ENCODE data around the gene ITPA. TPM values are rescaled to one million over a fixed set of nuclear protein-coding genes. Genes with fewer than 3 reads are reported as not detected.

ITPA gene
- total and polyA plus RNA-seq, 2 of the 13 experiments (the other 11 are each of a cell fraction or from before 2014, with no cell fraction given) = 60.1 to 103 TPM

DNA sequence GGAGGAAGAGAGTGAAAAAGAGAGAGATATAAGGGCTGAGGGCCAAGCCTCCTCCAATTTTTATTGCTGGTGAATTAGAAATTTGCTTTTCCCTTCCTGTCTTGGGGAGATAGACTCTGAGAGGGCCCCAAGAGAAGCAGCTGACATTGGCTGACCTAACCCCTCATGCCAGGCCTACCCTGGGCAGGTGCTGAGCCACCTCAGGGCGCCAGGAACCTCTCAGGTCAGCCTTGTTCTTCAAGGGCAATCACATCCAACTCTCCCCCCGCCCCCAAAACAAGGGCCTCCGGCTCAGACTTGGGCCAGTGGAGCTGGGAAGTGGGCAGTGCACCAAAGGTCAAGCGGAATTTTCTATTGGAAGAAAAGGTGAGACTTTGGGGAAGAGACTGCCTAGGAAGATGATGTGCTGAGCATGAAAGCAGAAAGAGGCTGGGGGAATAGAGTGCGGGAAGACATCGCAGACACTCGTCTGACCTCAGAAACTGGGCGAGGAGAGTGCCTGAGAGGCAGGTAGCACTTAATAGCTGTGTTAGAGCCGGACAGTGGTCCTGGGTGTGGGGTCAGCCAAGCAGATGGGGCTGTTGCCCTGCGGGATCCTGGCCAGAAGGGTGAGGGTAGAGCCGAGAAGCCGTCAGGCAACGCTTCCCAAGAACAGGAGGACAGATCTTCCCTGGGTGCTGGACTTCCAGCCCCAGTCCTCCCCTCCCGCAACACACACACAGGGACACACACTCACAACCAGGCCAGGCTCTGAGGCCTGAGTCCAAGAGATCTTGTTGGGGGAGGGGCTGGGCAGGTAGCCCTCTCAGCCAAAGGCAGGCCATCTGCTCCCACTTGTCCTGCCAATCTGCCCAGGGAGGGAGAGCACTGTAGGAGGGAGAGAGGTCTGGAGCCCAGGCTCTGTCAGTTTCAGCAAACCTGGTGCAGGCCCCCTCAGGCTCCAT lies 45.9 kb upstream of the ITPA start (continued):
- TF ChIP-seq, protein P1, sequence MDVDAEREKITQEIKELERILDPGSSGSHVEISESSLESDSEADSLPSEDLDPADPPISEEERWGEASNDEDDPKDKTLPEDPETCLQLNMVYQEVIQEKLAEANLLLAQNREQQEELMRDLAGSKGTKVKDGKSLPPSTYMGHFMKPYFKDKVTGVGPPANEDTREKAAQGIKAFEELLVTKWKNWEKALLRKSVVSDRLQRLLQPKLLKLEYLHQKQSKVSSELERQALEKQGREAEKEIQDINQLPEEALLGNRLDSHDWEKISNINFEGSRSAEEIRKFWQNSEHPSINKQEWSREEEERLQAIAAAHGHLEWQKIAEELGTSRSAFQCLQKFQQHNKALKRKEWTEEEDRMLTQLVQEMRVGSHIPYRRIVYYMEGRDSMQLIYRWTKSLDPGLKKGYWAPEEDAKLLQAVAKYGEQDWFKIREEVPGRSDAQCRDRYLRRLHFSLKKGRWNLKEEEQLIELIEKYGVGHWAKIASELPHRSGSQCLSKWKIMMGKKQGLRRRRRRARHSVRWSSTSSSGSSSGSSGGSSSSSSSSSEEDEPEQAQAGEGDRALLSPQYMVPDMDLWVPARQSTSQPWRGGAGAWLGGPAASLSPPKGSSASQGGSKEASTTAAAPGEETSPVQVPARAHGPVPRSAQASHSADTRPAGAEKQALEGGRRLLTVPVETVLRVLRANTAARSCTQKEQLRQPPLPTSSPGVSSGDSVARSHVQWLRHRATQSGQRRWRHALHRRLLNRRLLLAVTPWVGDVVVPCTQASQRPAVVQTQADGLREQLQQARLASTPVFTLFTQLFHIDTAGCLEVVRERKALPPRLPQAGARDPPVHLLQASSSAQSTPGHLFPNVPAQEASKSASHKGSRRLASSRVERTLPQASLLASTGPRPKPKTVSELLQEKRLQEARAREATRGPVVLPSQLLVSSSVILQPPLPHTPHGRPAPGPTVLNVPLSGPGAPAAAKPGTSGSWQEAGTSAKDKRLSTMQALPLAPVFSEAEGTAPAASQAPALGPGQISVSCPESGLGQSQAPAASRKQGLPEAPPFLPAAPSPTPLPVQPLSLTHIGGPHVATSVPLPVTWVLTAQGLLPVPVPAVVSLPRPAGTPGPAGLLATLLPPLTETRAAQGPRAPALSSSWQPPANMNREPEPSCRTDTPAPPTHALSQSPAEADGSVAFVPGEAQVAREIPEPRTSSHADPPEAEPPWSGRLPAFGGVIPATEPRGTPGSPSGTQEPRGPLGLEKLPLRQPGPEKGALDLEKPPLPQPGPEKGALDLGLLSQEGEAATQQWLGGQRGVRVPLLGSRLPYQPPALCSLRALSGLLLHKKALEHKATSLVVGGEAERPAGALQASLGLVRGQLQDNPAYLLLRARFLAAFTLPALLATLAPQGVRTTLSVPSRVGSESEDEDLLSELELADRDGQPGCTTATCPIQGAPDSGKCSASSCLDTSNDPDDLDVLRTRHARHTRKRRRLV (CRISPR knock-in tag; IDR thresholded peaks at IDR 0.05) = no peak
- TF ChIP-seq TMF1 (CRISPR knock-in tag; IDR thresholded peaks at IDR 0.05; ENCODE audit: low read depth) = no peak
- TF ChIP-seq KLF15 (CRISPR knock-in tag; IDR thresholded peaks at IDR 0.05; ENCODE audit: borderline replicate concordance) = no peak
- no peak for TF ChIP-seq ZBTB8A (CRISPR knock-in tag; IDR thresholded peaks at IDR 0.05; ENCODE audit: borderline replicate concordance, low read depth)
- TF ChIP-seq, protein P2, sequence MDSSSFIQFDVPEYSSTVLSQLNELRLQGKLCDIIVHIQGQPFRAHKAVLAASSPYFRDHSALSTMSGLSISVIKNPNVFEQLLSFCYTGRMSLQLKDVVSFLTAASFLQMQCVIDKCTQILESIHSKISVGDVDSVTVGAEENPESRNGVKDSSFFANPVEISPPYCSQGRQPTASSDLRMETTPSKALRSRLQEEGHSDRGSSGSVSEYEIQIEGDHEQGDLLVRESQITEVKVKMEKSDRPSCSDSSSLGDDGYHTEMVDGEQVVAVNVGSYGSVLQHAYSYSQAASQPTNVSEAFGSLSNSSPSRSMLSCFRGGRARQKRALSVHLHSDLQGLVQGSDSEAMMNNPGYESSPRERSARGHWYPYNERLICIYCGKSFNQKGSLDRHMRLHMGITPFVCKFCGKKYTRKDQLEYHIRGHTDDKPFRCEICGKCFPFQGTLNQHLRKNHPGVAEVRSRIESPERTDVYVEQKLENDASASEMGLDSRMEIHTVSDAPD (CRISPR knock-in tag; IDR thresholded peaks at IDR 0.05) = no peak
- no peak for TF ChIP-seq ZNF224 (CRISPR knock-in tag; IDR thresholded peaks at IDR 0.05)
- TF ChIP-seq PTBP1 (IDR thresholded peaks at IDR 0.05; ENCODE audit: low read depth, low read length, poor library complexity, severe bottlenecking) = no peak
- no peak for TF ChIP-seq MTF1 (CRISPR knock-in tag; IDR thresholded peaks at IDR 0.05)
- no peak for TF ChIP-seq MXI1 (IDR thresholded peaks at IDR 0.05; ENCODE audit: borderline replicate concordance, low read depth, low read length)
- TF ChIP-seq NR2F6 (IDR thresholded peaks at IDR 0.05) = no peak
- TF ChIP-seq NR2F6 (CRISPR knock-in tag; IDR thresholded peaks at IDR 0.05) = no peak
- TF ChIP-seq, protein P3, sequence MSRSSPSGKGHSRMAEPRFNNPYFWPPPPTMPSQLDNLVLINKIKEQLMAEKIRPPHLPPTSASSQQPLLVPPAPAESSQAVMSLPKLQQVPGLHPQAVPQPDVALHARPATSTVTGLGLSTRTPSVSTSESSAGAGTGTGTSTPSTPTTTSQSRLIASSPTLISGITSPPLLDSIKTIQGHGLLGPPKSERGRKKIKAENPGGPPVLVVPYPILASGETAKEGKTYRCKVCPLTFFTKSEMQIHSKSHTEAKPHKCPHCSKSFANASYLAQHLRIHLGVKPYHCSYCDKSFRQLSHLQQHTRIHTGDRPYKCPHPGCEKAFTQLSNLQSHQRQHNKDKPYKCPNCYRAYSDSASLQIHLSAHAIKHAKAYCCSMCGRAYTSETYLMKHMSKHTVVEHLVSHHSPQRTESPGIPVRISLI (CRISPR knock-in tag; IDR thresholded peaks at IDR 0.05; ENCODE audit: borderline replicate concordance) = no peak
- TF ChIP-seq, protein P4, sequence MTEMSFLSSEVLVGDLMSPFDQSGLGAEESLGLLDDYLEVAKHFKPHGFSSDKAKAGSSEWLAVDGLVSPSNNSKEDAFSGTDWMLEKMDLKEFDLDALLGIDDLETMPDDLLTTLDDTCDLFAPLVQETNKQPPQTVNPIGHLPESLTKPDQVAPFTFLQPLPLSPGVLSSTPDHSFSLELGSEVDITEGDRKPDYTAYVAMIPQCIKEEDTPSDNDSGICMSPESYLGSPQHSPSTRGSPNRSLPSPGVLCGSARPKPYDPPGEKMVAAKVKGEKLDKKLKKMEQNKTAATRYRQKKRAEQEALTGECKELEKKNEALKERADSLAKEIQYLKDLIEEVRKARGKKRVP (CRISPR knock-in tag; IDR thresholded peaks at IDR 0.05) = no peak

All from HepG2 (cell line).